ENCODE measurements around the gene EXTL1. TPM values are rescaled to one million over a fixed set of nuclear protein-coding genes. Genes with fewer than 3 reads are reported as not detected.

EXTL1 gene
- total RNA-seq, 4 donors from 2014 or later, result not detected

DNA sequence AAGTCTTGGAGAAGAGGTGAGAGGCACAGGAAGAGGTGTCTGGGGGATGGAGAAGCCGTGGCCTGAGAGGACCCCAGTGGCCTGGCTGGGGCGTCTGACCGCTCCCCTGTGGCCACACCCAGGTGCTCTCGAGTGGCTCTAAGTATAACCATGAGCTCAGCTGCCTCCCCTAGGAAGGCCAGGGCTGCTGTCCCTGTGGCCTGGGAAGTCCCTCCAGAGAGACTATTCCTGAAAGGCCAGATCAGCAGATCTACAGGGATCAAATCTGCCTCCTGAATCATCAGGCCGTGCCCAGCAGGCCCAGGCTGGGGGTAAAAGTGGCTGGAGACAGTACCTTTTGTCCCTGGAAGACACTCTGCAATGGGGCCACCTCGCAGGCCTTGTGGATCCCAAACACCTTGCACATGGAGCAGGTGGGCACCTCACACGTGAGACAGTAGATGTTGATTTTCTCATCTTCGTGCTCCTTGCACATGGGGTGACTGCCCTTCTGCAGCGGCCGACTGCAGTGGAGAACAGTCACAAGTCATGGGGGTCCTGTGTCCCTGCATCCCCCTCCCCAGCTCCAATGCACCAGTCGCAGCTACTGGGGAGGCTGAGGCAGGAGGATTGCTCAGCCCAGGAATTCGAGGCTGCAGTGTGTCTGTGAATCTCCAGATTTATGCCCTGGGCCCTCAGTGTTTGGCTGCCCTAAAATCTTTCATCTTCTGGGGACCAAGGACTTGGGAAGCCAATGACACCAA lies 39.4 kb downstream of the EXTL1 start:
- 69 to 77% methylated on average over 6 of the region's 12 CpGs for WGBS, 2 donors
- H3K4me3 ChIP-seq, result no peak overlapping the region
- intact Hi-C loops (cut with DNase I), result no loop called here
- H3K27ac ChIP-seq, result no peak overlapping the region
- no peak for DNase-seq
- TF ChIP-seq POLR2A (IDR thresholded peaks at IDR 0.05), result no peak
- TF ChIP-seq, protein P1, sequence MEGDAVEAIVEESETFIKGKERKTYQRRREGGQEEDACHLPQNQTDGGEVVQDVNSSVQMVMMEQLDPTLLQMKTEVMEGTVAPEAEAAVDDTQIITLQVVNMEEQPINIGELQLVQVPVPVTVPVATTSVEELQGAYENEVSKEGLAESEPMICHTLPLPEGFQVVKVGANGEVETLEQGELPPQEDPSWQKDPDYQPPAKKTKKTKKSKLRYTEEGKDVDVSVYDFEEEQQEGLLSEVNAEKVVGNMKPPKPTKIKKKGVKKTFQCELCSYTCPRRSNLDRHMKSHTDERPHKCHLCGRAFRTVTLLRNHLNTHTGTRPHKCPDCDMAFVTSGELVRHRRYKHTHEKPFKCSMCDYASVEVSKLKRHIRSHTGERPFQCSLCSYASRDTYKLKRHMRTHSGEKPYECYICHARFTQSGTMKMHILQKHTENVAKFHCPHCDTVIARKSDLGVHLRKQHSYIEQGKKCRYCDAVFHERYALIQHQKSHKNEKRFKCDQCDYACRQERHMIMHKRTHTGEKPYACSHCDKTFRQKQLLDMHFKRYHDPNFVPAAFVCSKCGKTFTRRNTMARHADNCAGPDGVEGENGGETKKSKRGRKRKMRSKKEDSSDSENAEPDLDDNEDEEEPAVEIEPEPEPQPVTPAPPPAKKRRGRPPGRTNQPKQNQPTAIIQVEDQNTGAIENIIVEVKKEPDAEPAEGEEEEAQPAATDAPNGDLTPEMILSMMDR (IDR thresholded peaks at IDR 0.05), result no peak
- H3K27me3 ChIP-seq, result peaks cover 0 to 90% (median 0%) of the 10 kb centered on the region in 4 donors
- no peaks in the 10 kb centered on the region for H3K36me3 ChIP-seq
- no peaks in the 10 kb centered on the region for H3K9me3 ChIP-seq
- H3K4me1 ChIP-seq, result no peaks in the 10 kb centered on the region

- Histone ChIP-seq H3K27ac (no peak overlapping the region), H3K9me3 (no peaks in the 10 kb centered on the region), H3K4me3 (no peak overlapping the region), H3K4me1 (no peaks in the 10 kb centered on the region), H3K27me3 (peaks cover 0 to 90% (median 0%) of the 10 kb centered on the region in 4 donors), H3K36me3 (no peaks in the 10 kb centered on the region)
- WGBS, 2 donors, result 63 to 68% methylated on average over 3 of the region's 3 CpGs
- TF ChIP-seq POLR2A (IDR thresholded peaks at IDR 0.05), result no peak
- TF ChIP-seq, protein P1 (IDR thresholded peaks at IDR 0.05), result no peak
- DNase-seq, result no peak
- intact Hi-C loops (cut with DNase I), result no loop called here
Measured at GRCh38 chr1:26064553-26064952, 43.0 kb downstream of the EXTL1 start.

- intact Hi-C loops (cut with DNase I), result no loop called here
- Histone ChIP-seq H3K9me3 (no peaks in the 10 kb centered on the region), H3K4me1 (no peaks in the 10 kb centered on the region), H3K36me3 (no peaks in the 10 kb centered on the region), H3K27me3 (peaks cover 0 to 89% (median 0%) of the 10 kb centered on the region in 4 donors), H3K4me3 (no peak overlapping the region), H3K27ac (no peak overlapping the region)
- TF ChIP-seq POLR2A (IDR thresholded peaks at IDR 0.05), result no peak
- TF ChIP-seq, protein P1 (IDR thresholded peaks at IDR 0.05), result no peak
- WGBS, 2 donors, result 85 to 87% methylated on average over 12 to 15 of the region's 15 CpGs
- no peak for DNase-seq
Measured at GRCh38 chr1:26066160-26066559, 44.6 kb downstream of the EXTL1 start.

- no peaks in the 10 kb centered on the region for H3K9me3 ChIP-seq
- peaks cover 0 to 86% (median 0%) of the 10 kb centered on the region in 4 donors for H3K27me3 ChIP-seq
- WGBS, 2 donors, result 68 to 85% methylated on average over 2 to 4 of the region's 4 CpGs
- H3K4me3 ChIP-seq, result no peak overlapping the region
- no peaks in the 10 kb centered on the region for H3K36me3 ChIP-seq
- no peak for DNase-seq
- TF ChIP-seq POLR2A (IDR thresholded peaks at IDR 0.05), result no peak
- TF ChIP-seq, protein P1 (IDR thresholded peaks at IDR 0.05), result no peak
- no peaks in the 10 kb centered on the region for H3K4me1 ChIP-seq
- H3K27ac ChIP-seq, result no peak overlapping the region
- intact Hi-C loops (cut with DNase I), result no loop called here
Measured at GRCh38 chr1:26066857-26067256, 45.3 kb downstream of the EXTL1 start.

DNA sequence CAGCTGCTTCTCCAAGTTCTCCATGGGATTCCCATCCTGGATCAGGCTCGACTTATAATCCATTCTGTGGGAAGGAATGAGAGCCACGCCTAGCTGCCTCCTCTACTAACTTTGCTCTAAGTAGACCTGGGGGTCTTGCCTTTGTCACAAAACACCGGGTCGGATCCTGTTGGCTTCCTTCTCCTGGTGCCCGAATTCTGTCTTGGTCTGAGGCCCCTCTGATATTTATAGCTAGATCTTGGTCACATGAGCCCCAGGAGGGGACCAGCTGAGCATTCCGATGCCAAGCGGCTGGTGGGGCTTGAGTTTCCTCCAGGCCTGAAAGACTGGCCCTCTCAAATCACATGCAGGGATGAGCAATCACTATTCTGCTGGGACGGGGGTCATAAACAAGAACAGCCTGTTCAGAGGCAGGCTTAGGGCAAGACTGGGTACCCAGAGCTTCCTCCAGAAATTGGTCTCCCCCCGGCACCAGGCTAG lies 45.9 kb downstream of the EXTL1 start, which contains the start of gene TRIM63:
Gene TRIM63, minus strand, starts transcription at position 199 of the 480 bp plus-strand sequence. Its CDS starts 136 bp downstream, at position 63.
- H3K36me3 ChIP-seq, result no peaks in the 10 kb centered on the region
- no peak for DNase-seq
- TF ChIP-seq, protein P1 (IDR thresholded peaks at IDR 0.05), result no peak
- no peak for TF ChIP-seq POLR2A (IDR thresholded peaks at IDR 0.05)

More for the DNA sequence above, 45.9 kb downstream of the EXTL1 start, which contains the start of gene TRIM63:
- 50 to 85% methylated on average over 5 of the region's 9 CpGs for WGBS, 2 donors
- Histone ChIP-seq H3K9me3 (no peaks in the 10 kb centered on the region), H3K27me3 (peaks cover 0 to 86% (median 0%) of the 10 kb centered on the region in 4 donors), H3K4me3 (no peak within 1 kb of the TSS), H3K4me1 (no peaks in the 10 kb centered on the region), H3K27ac (no peak within 1 kb of the TSS)
- intact Hi-C loops (cut with DNase I), result no loop called here

All from esophagus squamous epithelium (tissue), 5 donors.